IPS DF 4.7 (cell line): ENCODE data around the gene TLX3.

Experiments used
- DNase-seq: peaks from one replicate; pipeline ENCODE4 v3.0.0-alpha.2; 2013; ENCODE audit warnings: low spot score; ENCODE audit errors: extremely low read depth

Gene TLX3

GRCh38 chr5:171306166-171306565 lies 2.9 kb upstream of the TLX3 start:
- DNase-seq, result no peak

GRCh38 chr5:171306781-171307591 lies 2.1 kb upstream of the TLX3 start:
- no peak for DNase-seq

- DNase-seq, result no peak
Measured at GRCh38 chr5:171307789-171308452, 1.1 kb upstream of the TLX3 start.

GRCh38 chr5:171309276-171310211 lies 496 bp downstream of the TLX3 start:
- DNase-seq, result no peak

- no peak for DNase-seq
Measured at GRCh38 chr5:171310212-171310818, 1.3 kb downstream of the TLX3 start.

GRCh38 chr5:171310819-171311321 lies 1.8 kb downstream of the TLX3 start:
- DNase-seq, result no peak

- no peak for DNase-seq
Measured at GRCh38 chr5:171311322-171312077, 2.5 kb downstream of the TLX3 start.

- DNase-seq, result no peak
Measured at GRCh38 chr5:171312129-171312974, 3.3 kb downstream of the TLX3 start.

GRCh38 chr5:171313481-171314206 lies 4.6 kb downstream of the TLX3 start:
- no peak for DNase-seq

- DNase-seq, result no peak
Measured at GRCh38 chr5:171314728-171315385, 5.8 kb downstream of the TLX3 start.

- no peak for DNase-seq
Measured at GRCh38 chr5:171315386-171315891, 6.4 kb downstream of the TLX3 start.

GRCh38 chr5:171315925-171316257 lies 6.8 kb downstream of the TLX3 start:
- no peak for DNase-seq

- DNase-seq, result no peak
Measured at GRCh38 chr5:171316258-171317121, 7.4 kb downstream of the TLX3 start.

GRCh38 chr5:171317230-171317629 lies 8.2 kb downstream of the TLX3 start:
- DNase-seq, result no peak

GRCh38 chr5:171318026-171318425 lies 9.0 kb downstream of the TLX3 start:
- DNase-seq, result no peak

- DNase-seq, result no peak
Measured at GRCh38 chr5:171321447-171321846, 12.4 kb downstream of the TLX3 start.

- DNase-seq, result no peak
Measured at GRCh38 chr5:171322527-171322926, 13.5 kb downstream of the TLX3 start.
